ENCODE measurements around the gene REX1BD. TPM values are rescaled to one million over a fixed set of nuclear protein-coding genes. Genes with fewer than 3 reads are reported as not detected.

Gene REX1BD
- total and polyA plus RNA-seq, 2 experiments from 2014 or later = 133 to 179 TPM

DNA sequence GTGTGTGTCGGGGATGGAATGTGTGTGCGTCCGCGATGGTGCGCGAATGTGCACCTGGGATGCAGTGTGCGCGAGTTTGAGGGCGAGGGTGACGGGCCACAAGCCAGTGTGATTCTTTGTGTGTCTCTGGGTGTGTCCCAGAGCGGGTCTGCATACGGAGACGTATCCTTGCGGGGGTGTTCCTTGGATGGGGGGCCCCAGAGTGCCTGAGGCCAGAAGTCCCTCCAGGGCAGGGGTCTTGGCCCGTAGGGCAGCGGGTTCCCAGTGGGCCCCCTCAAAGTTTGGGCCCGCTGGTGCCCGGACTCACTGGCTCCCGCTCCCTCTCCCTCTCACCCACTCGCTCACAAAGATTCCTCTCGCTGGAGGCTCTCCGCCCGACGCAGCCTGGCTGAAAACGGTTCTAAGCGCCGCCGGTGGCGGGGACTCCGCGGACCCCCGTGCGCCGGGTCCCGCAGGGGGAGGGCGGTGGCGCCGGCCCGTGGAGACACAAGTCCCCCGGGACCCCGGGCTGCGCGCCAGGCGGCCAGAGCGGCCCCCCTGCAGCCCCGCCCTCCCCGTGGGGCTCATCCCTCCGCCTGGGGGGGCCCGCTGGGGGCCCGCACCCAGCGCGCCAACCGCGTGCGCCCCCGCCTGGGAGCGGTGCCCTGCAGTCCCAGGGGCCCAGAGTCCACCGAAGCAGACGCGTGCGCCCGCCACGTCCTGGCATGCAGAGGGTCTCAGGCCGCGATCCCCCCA is 17.1 kb downstream of the REX1BD start:
- Histone ChIP-seq H3K36me3 (no peaks in the 10 kb centered on the region), H3K9me3 (ENCODE audit: low read depth) (no peaks in the 10 kb centered on the region), H3K4me3 (no peak overlapping the region), H3K4me1 (ENCODE audit: low read depth) (peaks cover 3% of the 10 kb centered on the region), H3K27me3 (peaks cover 93% of the 10 kb centered on the region), H3K27ac (no peak overlapping the region)
- no peak for TF ChIP-seq CTCF (IDR thresholded peaks at IDR 0.05; ENCODE audit: low read depth, low read length)
- no peak for DNase-seq (ENCODE audit: low read depth in 1 of 2, low spot score in 1 of 2)

GRCh38 chr19:18606281-18607225 is 18.0 kb downstream of the REX1BD start, which contains the start of gene CRLF1:
Gene CRLF1, minus strand, starts transcription at chr19:18606799. Its CDS starts 143 bp downstream, at chr19:18606656.
- H3K36me3 ChIP-seq = no peaks in the 10 kb centered on the region
- peaks cover 97% of the 10 kb centered on the region for H3K27me3 ChIP-seq
- no peaks in the 10 kb centered on the region for H3K9me3 ChIP-seq (ENCODE audit: low read depth)
- H3K4me1 ChIP-seq (ENCODE audit: low read depth) = peaks cover 7% of the 10 kb centered on the region
- H3K4me3 ChIP-seq = no peak within 1 kb of the TSS
- H3K27ac ChIP-seq = no peak within 1 kb of the TSS
- no peak for DNase-seq (ENCODE audit: low read depth in 1 of 2, low spot score in 1 of 2)
- TF ChIP-seq CTCF (IDR thresholded peaks at IDR 0.05; ENCODE audit: low read depth, low read length) = no peak

DNA sequence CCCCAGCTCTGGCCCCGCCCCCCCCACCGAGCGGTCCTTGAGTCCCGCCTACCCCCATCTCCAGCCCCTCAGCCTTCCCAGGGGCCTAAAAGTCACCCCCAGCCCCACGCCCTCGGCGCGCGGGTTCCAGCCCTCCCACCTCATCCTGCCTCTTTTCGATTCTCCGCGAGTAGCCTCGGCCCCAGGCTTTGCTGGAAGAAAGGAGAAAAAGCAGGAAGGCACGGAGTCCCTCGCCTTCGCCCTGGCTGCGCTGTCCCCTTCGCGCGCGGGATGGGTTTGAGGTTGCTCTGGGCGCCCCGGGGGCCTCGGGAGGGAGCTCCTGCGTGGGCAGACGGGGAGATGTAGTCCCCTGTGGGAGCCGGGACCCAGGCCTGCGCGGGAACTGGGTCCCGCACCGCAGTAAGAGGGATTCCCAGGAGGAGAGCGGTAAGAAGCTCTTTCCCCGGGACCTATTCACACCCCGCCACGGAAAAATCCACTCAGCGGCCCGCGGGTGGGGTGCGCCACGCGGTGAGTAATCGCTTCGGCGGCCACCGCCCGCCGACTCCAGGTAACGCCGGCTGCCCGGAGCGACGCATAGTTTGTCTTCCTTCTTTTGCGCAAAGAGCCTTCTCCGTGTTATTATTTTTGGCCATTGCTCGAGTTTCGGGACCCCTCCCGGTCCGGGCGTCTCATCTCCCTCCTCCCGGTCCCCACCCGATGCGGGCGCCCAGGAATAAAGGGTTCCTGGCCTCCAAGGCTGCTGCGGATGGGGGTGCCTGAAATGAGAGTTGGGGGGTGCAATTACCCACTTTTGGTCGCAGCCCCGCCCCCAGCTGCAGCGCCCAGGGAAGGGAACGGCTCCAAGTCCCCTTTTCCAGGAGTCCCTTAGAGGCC is 18.9 kb downstream of the REX1BD start:
- Histone ChIP-seq H3K27ac (no peak overlapping the region), H3K27me3 (peaks cover 97% of the 10 kb centered on the region), H3K4me1 (ENCODE audit: low read depth) (peaks cover 9% of the 10 kb centered on the region), H3K9me3 (ENCODE audit: low read depth) (no peaks in the 10 kb centered on the region), H3K4me3 (no peak overlapping the region), H3K36me3 (no peaks in the 10 kb centered on the region)
- TF ChIP-seq CTCF (IDR thresholded peaks at IDR 0.05; ENCODE audit: low read depth, low read length) = no peak
- no peak for DNase-seq (ENCODE audit: low read depth in 1 of 2, low spot score in 1 of 2)

- TF ChIP-seq CTCF (IDR thresholded peaks at IDR 0.05; ENCODE audit: low read depth, low read length) = no peak
- Histone ChIP-seq H3K36me3 (no peaks in the 10 kb centered on the region), H3K4me1 (ENCODE audit: low read depth) (peaks cover 15% of the 10 kb centered on the region), H3K27ac (no peak overlapping the region), H3K9me3 (ENCODE audit: low read depth) (no peaks in the 10 kb centered on the region), H3K4me3 (no peak overlapping the region), H3K27me3 (peaks cover 97% of the 10 kb centered on the region)
- DNase-seq (ENCODE audit: low read depth in 1 of 2, low spot score in 1 of 2) = no peak
Measured at GRCh38 chr19:18608102-18608804, 19.7 kb downstream of the REX1BD start.
